ENCODE data around the gene PRUNE1. TPM values are rescaled to one million over a fixed set of nuclear protein-coding genes. Genes with fewer than 3 reads are reported as not detected.

PRUNE1 gene
- total and polyA plus RNA-seq, 2 of the 4 experiments (the other 2 are of a cell fraction): 7.9 to 9.4 TPM

DNA sequence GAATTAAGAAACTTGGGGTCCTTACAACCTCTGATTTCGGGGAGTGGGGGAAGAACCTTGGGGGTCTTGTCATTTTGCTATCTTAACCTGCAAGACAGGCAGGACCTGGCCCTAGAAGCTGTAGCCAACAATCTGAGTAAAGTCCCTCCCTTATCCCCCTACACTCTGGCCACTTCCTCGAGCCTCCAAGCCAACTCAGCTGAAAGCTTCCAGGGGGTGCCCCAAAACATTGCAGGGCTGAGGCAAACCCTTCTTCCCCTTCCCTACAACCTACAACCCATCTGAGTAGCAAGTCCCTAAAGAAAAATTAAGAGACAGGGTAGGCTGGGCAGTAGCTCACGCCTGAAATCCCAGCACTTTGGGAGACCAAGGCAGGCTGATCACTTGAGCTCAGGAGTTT lies 38.6 kb upstream of the PRUNE1 start:
- CTCF ChIA-PET: interaction anchor here (0.6 to 0.9 kb wide), 2 partner anchors 27 to 349 kb away, joined by 3 to 7 read pairs; no protein-coding TSS in a partner anchor
- dilution Hi-C loops (cut with HindIII; ENCODE audit: low sequenced_read_pairs, unreplicated experiment) (no loop called here), in situ Hi-C loops (cut with MboI; ENCODE audit: low sequenced_read_pairs) (loop anchor here (10.0 kb wide), 1 partner anchor 65 kb away; the partner anchor contains the start of gene BNIPL), intact Hi-C loops (cut with micrococcal nuclease) (no loop called here)
- Histone ChIP-seq H2BK20ac (ENCODE audit: low read depth, low read length) (no peak overlapping the region), H3K9ac (ENCODE audit: low read depth, low read length) (no peak overlapping the region), H3K23ac (ENCODE audit: low read depth, low read length) (no peak overlapping the region), H4K91ac (ENCODE audit: insufficient read depth, low read depth, low read length) (no peak overlapping the region), H4K20me1 (ENCODE audit: insufficient read depth, low read length) (peaks cover 77% of the 10 kb centered on the region), H3K27ac (ENCODE audit: insufficient read depth, low read length) (no peak overlapping the region; the same call in 1 of the 2 replicates), H3K56ac (ENCODE audit: extremely low read depth, insufficient read depth, low read length) (no peak overlapping the region), H3K4me2 (ENCODE audit: low read depth, low read length) (no peak overlapping the region), H3K4me3 (ENCODE audit: insufficient read depth, low read depth, low read length) (no peak overlapping the region), H3K14ac (replicated peaks; ENCODE audit: low read depth, low read length) (no peak overlapping the region), H3K9me1 (ENCODE audit: insufficient read depth, low read length) (peaks cover 39% of the 10 kb centered on the region), H2AK5ac (ENCODE audit: low read depth, low read length) (no peak overlapping the region), H3K4me1 (ENCODE audit: control insufficient read depth, insufficient read depth, low read length) (peaks cover 29% of the 10 kb centered on the region), H3K4ac (ENCODE audit: low read depth, low read length) (no peak overlapping the region), H4K8ac (ENCODE audit: low read depth in 2 of 2, low read length in 2 of 2) (no peak overlapping the region), H2BK120ac (ENCODE audit: low read depth, low read length) (no peak overlapping the region), H2BK15ac (ENCODE audit: low read depth, low read length) (no peak overlapping the region), H3K18ac (ENCODE audit: low read depth, low read length) (no peak overlapping the region), H3K27me3 (ENCODE audit: control insufficient read depth, insufficient read depth, low read length) (no peaks in the 10 kb centered on the region), H3K36me3 (ENCODE audit: control insufficient read depth, insufficient read depth, low read length) (peaks cover 42% of the 10 kb centered on the region), H3K9me3 (ENCODE audit: control insufficient read depth, insufficient read depth, low read length) (no peaks in the 10 kb centered on the region), H4K5ac (ENCODE audit: low read depth, low read length) (no peak overlapping the region), H2BK5ac (ENCODE audit: low read depth, low read length, poor library complexity, severe bottlenecking) (no peak overlapping the region), H3K79me1 (ENCODE audit: low read depth in 1 of 2, low read length in 2 of 2) (peaks cover 30 to 82% of the 10 kb centered on the region in 2 experiments), H2AK9ac (replicated peaks; ENCODE audit: low read depth, low read length, poor library complexity) (no peak overlapping the region), H2AFZ (replicated peaks; ENCODE audit: low read length, poor library complexity) (no peak overlapping the region)
- ATAC-seq (ENCODE audit: low read depth): no peak
- TF ChIP-seq MAZ (IDR thresholded peaks at IDR 0.05; ENCODE audit: borderline replicate concordance, low read depth, low read length) (no peak), FOS (IDR thresholded peaks at IDR 0.05; ENCODE audit: low read depth, low read length) (no peak), RFX5 (IDR thresholded peaks at IDR 0.05; ENCODE audit: low read depth, low read length) (no peak), RAD21 (IDR thresholded peaks at IDR 0.05; ENCODE audit: low read length) (no peak), MXI1 (IDR thresholded peaks at IDR 0.05; ENCODE audit: borderline replicate concordance, low read depth, low read length) (no peak)
- TF ChIP-seq, protein P1, sequence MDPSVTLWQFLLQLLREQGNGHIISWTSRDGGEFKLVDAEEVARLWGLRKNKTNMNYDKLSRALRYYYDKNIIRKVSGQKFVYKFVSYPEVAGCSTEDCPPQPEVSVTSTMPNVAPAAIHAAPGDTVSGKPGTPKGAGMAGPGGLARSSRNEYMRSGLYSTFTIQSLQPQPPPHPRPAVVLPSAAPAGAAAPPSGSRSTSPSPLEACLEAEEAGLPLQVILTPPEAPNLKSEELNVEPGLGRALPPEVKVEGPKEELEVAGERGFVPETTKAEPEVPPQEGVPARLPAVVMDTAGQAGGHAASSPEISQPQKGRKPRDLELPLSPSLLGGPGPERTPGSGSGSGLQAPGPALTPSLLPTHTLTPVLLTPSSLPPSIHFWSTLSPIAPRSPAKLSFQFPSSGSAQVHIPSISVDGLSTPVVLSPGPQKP (IDR thresholded peaks at IDR 0.05; ENCODE audit: borderline replicate concordance, low read depth, low read length): no peak
- no CpG with 5 or more reads among the region's 3 CpGs for WGBS, 2 experiments (ENCODE audit: extremely low coverage in 2 of 2, insufficient read length in 1 of 2)
- POLR2A ChIA-PET (ENCODE audit: unreplicated experiment): no interaction called here
- no TSS peak for BruUV-seq (replicated peaks)
- no peak for DNase-seq

All from IMR-90 (cell line).